SU-DHL-6 (cell line): ENCODE results near the gene TRPV5.

Experiments used
- CTCF ChIP-seq: fragments of 200-600 bp; sonication (generic); IDR thresholded peaks from one replicate; pipeline ENCODE4 v1.5.1; 2017; ENCODE audit warnings: antibody characterized with exemption, mild to moderate bottlenecking, low read length, moderate library complexity; ENCODE audit not compliant: insufficient read depth, poor library complexity, severe bottlenecking
- EZH2phosphoT487 ChIP-seq: fragments of 200-600 bp; sonication (generic), shearing (Covaris generic); conservative IDR thresholded peaks from 2 replicates; pipeline ENCODE4 v1.6.1; 2018; ENCODE audit warnings: mild to moderate bottlenecking, antibody characterized with exemption, low read length, moderate library complexity, mixed read lengths

GRCh38 chr7:142974626-142975025 lies 41.1 kb upstream of the TRPV5 start:
- TF ChIP-seq CTCF (no peak), EZH2phosphoT487 (no peak)
